HG03060 (cell line): Measurements from ENCODE around the gene PLIN5.

Experiments
- ATAC-seq: cut with Tn5 transposase; IDR thresholded peaks from one replicate; pipeline ENCODE4 v1.9.1; 2021; ENCODE audit warnings: low read depth, moderate number of reproducible peaks; ENCODE audit not compliant: unreplicated experiment

Gene PLIN5

DNA sequence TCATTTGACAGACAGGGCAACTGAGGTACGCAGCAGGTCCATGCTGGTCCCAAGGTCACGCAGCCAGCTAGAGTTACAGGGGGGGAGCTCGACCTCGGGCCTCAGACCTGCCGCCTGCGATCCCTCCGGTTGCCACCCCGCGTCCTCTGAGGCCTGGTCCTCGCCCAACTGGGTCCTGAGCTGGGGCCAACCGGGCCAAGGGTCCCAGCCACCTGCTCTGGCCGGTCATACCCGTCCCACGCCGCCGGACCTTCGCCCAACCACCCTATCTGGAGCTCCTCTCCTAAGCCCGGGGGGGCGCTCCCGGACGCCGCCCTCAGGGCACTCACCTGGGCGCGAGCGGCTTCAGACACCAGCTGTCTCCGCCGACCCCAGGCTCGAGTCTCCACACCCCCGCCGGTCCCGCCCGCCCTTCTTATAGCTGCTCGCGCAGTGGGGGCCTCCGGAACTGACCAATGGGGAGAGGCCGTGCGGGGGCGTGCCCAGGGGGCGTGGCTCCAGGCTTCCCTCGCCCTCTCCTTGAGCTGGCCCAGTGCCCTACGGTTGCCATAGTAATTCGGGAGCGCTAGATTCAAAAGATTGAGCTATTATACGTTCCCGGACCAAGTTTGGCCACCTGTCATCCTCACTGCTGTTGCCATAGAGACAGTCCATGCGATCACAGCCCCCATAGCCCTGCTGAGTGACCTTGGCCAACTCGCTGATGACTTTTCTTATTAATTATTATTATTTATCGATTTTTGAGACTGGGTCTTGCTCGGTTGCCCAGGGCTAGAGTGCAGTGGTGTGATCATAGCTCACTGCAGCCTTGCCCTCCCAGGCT, at the start of gene PLIN5:
TSS of gene PLIN5 (minus strand) at position 389 of the 823 bp plus-strand sequence. CDS start 1,150 bp downstream, outside the sequence.
- no peak for ATAC-seq

DNA sequence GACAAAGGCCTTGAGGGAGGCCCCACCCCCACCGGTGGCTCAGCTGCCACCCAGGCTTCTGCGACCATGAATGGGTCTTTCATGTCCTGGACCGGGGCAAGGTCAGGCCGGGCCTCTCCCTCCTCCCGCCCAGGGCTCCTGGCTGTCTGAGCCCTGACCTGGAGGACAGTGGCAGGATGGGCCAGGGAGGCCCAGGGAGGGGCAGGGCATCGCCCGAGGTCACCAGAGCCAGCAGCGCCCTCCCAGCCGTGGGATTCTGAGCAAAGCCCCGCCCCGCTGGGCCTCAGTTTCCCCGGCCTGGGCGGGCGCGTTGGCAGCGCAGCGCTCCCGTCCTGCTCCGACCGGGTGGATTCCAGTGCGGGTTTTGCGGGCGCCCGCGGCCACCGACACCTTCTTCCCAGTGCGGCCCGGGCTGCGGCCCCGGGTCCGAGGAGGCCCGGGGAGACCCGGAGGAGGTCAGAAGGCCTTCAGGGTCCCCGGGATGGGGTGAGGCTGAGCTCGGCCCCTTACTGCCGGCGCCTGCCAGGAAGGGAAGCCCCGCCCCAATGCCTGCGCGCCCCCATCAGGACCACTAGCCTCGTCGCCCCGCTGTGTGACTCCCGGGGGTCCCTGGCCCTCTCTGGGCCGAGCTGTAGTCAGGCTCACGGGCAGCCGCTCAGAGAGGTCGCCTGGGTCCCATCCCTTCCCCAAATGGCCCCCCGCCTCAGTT, 49.1 kb upstream of the PLIN5 start:
- ATAC-seq = no peak

GRCh38 chr19:4582980-4583842, 48.2 kb upstream of the PLIN5 start:
- ATAC-seq = no peak

- no peak for ATAC-seq
These were observed 46.9 kb upstream of the PLIN5 start for GRCh38 chr19:4581666-4582553.

DNA sequence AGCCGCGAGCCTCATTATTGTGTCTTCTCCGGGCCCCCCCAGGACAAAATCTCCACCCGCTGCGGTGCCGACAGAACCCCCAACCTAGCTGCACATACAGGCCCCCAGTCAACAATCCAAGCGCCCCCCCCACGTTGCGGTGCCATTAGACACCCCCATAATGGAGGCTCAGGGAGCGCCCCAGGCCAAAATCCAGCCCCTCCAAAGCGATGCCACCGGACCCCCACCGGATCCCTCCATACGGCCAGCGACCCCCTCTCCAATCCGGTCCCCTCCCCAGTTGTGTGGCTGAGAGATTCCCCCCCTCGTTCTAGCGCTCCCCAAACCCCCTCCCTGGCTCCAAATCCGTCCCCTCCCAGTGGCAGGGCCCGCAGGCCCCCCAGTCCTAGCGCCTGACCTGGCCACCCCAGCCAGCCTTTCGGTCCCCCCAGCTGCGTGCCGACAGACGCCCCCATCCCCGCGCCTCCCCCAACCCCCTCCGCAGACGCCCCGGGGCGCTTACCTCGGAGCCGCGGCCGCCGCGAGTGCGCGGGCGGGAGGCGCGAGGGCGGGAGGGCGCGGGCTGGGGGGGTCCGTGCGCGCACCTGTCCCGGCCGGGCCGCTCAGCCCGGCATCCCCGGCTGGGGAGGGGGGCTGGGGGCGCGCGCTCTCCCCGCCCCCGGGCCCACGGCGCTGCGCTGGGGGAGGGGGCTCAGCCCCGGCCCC, 46.1 kb upstream of the PLIN5 start:
- no peak for ATAC-seq

DNA sequence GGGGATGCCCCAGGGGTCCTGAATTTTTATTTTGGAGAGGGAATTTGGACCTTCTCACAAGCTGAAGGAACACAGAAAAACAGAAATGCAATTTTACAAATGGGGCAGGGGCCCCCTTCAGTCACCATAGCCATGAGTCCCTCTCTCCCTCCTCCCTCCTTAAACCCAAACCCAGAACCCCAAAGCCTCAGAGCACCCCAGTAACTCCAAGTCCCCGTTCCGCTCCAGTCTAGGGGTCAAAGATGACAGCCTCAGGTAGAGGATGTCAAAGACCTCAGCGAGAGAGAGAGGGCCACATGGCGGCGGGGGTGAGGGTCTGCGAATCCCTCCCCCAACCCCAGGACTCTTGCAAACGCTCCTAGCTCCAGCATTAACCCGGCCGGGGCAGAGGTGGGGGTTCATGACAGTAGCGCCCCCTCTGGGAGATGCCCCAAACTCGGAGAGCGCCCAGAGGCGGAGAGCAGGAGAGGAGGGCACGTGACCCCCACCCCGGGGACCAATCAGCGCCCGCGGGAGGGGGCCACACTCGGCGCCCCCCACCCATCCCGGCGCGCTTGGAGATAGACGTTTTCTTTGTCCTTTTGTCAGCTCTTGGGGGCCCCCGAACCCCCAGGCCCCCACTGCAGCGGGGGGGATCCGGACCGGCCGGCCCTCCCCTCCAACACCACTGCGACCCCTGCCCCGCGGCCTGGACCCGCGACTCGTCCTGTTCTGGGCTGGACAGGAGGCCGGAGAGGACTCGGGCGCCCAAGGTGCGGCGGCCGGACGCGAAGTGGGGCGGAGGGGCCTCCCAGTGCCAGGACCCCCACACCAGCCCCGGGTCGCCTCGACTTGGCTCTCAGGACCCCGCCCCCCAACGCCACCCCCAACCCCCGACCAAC, 45.2 kb upstream of the PLIN5 start:
- ATAC-seq = no peak

- no peak for ATAC-seq
These were observed 44.4 kb upstream of the PLIN5 start for GRCh38 chr19:4579389-4579788.

GRCh38 chr19:4578552-4579248, 43.7 kb upstream of the PLIN5 start:
- ATAC-seq = no peak

DNA sequence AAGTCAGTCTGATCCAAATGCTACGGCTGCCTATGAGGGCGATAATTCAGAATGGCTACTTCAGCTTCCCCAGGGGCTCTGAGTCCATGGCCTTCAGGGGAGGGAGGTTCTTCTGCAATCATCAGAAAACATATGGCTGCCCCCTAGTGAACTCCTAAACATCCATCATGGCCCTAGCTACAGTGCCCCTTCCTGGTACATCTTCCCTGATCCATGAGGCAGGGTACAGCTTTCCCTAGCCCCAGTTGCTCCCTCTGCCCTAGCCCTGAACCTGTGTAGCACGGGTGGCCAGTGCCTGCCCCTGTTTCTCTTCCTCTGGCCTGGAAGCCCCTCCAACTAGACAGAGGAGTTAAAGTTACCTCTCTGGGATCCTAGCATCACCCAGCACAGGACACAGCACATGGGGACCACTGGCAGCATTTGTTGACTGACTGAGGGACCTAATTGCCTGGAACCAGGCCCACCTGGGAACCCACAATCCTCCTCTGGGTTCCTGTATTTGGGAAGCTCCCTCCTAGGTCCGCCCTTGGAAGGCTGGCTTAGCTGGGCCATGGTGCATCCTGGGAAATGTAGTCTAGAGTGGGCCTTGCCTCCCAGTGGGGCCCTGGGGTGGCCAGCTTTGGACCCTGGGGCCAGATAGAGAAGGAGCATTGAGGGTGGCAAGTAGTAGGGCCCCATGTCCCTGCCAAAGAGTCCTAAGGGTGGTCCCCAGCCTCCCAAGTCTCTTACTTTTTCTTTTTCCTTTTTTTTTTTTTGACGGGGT, 42.2 kb upstream of the PLIN5 start:
- no peak for ATAC-seq

GRCh38 chr19:4576016-4576933, 41.3 kb upstream of the PLIN5 start:
- ATAC-seq = no peak

GRCh38 chr19:4575267-4576015, 40.4 kb upstream of the PLIN5 start:
- ATAC-seq = no peak

GRCh38 chr19:4573682-4574081, 38.7 kb upstream of the PLIN5 start:
- no peak for ATAC-seq

- ATAC-seq = no peak
These were observed 36.4 kb upstream of the PLIN5 start for GRCh38 chr19:4571305-4571917.

DNA sequence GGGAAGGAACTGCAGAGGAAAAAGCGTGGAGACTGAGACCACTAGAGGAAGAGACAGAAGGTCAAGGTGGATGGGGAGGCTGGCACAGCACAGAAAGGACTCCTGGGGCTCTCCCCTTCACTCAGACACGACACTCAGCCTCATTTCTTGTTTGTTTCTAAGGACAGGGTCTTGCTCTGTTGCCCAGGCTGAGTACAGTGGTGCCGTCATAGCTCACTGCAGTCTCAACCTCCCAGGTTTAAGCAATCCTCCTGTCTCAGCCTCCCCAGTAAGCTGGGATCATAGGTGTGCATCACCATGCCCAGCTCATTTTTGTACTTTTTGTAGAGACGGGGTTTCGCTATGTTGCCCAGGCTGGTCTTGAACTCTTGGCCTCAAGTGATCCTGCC, 35.9 kb upstream of the PLIN5 start:
- ATAC-seq = no peak

DNA sequence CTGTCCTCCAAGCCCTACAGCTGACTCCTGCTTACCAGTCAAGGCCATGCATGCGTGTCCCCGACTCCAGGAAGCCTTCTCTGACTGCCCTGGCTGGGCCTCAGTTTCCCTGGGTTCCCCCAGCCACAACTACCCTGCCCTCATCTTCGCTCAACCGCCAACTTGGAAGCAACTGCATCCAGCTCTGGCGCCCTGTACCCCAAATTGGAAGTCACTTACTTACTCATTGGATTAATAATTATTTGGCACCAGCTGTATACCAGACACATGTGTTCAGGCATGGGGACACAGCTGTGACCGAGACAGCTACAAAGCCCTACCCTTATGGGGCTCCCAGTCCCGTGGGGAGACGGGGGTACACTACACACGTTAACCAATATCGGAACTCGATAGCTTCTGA, 35.4 kb upstream of the PLIN5 start:
- no peak for ATAC-seq
